T-cell (primary cell): Measurements from ENCODE around the gene NAPEPLD. TPM values are rescaled to one million over a fixed set of nuclear protein-coding genes. Genes with fewer than 3 reads are reported as not detected.
A peak's percentile ranks its signal among the peaks of the same experiment; 100 is the strongest.
"Not testable (repeated sequence)": the region's sequence is repeated elsewhere in the genome, so short reads cannot be mapped to it uniquely, and the experiment has no call there.

Experiments
- ATAC-seq, 4 experiments: fragments of 200-7000 bp in 3 of 4; fragments of 150-1000 bp in 1 of 4; cut with Tn5 transposase; replicated peaks in 1 of 4; 1 replicate in 3 of 4; 2 replicates in 1 of 4; pipeline ENCODE4 v1.10.0; 2021; ENCODE audit warnings: moderate library complexity in 3 of 4, mild to moderate bottlenecking in 2 of 4, moderate number of reproducible peaks in 1 of 4
- CTCF ChIA-PET, 2 donors: fragments of 300-600 bp; sonication (Branson Sonifier 250); formaldehyde crosslinking; loops; one replicate each; lab custom pipeline; 2022; ENCODE audit warnings: antibody characterized with exemption in 2 of 2; lab: Charles Lee
- POLR2A ChIA-PET, 2 donors: fragments of 300-600 bp; sonication (Branson Sonifier 250); formaldehyde crosslinking; loops; one replicate each; lab custom pipeline; 2022; ENCODE audit warnings: antibody characterized with exemption in 2 of 2; lab: Charles Lee
- DNase-seq, 35 experiments: peaks; one replicate each; pipeline versions ENCODE4 v3.0.0 to v3.0.0-alpha.2; 2013 to 2023
- H3K27ac ChIP-seq: one replicate; pipeline ENCODE4 v1.5.1; 2013; ENCODE audit warnings: low read length
- H3K27me3 ChIP-seq, 2 experiments: replicated peaks in 1 of 2; 1 replicate in 1 of 2; 2 replicates in 1 of 2; pipeline versions ENCODE4 v1.6.1 to v1.7.0; 2013; ENCODE audit warnings: low read length in 1 of 2, mixed read lengths in 1 of 2; ENCODE audit not compliant: control insufficient read depth in 2 of 2, insufficient read depth in 2 of 2; ENCODE audit errors: extremely low read depth in 1 of 2
- H3K36me3 ChIP-seq, 2 donors: 1 replicate in 1 of 2; 2 replicates in 1 of 2; pipeline versions ENCODE4 v1.6.1 to v1.7.0; 2013; ENCODE audit warnings: low read length in 1 of 2; ENCODE audit not compliant: control insufficient read depth in 2 of 2, insufficient read depth in 1 of 2; ENCODE audit errors: extremely low read depth in 1 of 2
- H3K4me1 ChIP-seq, 2 experiments: 1 replicate in 1 of 2; 2 replicates in 1 of 2; pipeline versions ENCODE4 v1.6.1 to v1.7.0; 2013; ENCODE audit warnings: low read length in 2 of 2, mixed read lengths in 1 of 2; ENCODE audit not compliant: insufficient read depth in 2 of 2, control insufficient read depth in 1 of 2; ENCODE audit errors: extremely low read depth in 1 of 2
- H3K4me3 ChIP-seq, 2 donors: 1 replicate in 1 of 2; 2 replicates in 1 of 2; pipeline versions ENCODE4 v1.5.1 to v1.7.0; 2013; ENCODE audit warnings: mild to moderate bottlenecking in 2 of 2, low read length in 1 of 2, moderate library complexity in 1 of 2; ENCODE audit not compliant: control insufficient read depth in 1 of 2; ENCODE audit errors: extremely low read depth in 1 of 2
- H3K9me3 ChIP-seq: 2 replicates; pipeline ENCODE4 v1.7.0; 2013
- H3K27ac Mint-ChIP-seq, 2 donors: one replicate each; pipeline ENCODE4 v1.8.0; 2020 to 2021; ENCODE audit warnings: mild to moderate bottlenecking in 2 of 2, mixed read lengths in 2 of 2
- H3K27me3 Mint-ChIP-seq, 2 donors: one replicate each; pipeline ENCODE4 v1.8.0; 2021 to 2022; ENCODE audit warnings: mixed read lengths in 2 of 2
- H3K36me3 Mint-ChIP-seq: one replicate; pipeline ENCODE4 v1.8.0; 2021; ENCODE audit warnings: mixed read lengths
- H3K4me1 Mint-ChIP-seq, 3 donors: one replicate each; pipeline ENCODE4 v1.8.0; 2020 to 2022; ENCODE audit warnings: mixed read lengths in 3 of 3, mild to moderate bottlenecking in 1 of 3
- H3K4me3 Mint-ChIP-seq, 3 donors: one replicate each; pipeline ENCODE4 v1.8.0; 2020 to 2022; ENCODE audit warnings: mild to moderate bottlenecking in 3 of 3, mixed read lengths in 3 of 3, moderate library complexity in 3 of 3
- H3K9me3 Mint-ChIP-seq, 3 donors: one replicate each; pipeline ENCODE4 v1.8.0; 2020 to 2022; ENCODE audit warnings: mixed read lengths in 3 of 3
- WGBS: methylation state at CpG from one replicate; pipeline ENCODE4 v1.1.5; 2013; ENCODE audit warnings: missing lambda C conversion rate; ENCODE audit not compliant: insufficient coverage; 5-methylcytosine and 5-hydroxymethylcytosine counted together
- total RNA-seq, 35 experiments: library from RNA in 6 of 35; stranded (reverse) in 6 of 35; fragments of 120-200 nt in 1 of 35; gene quantifications; one replicate each; pipeline versions ENCODE4 v1.2.1 to v1.2.4 and lab custom pipeline; 2013 to 2026

Gene NAPEPLD
- total RNA-seq, 5 donors from 2014 or later (not counting 1 experiment from before 2014, with no cell fraction given) = 5.4 to 19.1 (median 15.8) TPM

- H3K9me3 Mint-ChIP-seq, H3K36me3 Mint-ChIP-seq, H3K27me3 ChIP-seq, POLR2A ChIA-PET, H3K9me3 ChIP-seq, H3K36me3 ChIP-seq, ATAC-seq, CTCF ChIA-PET, H3K4me3 Mint-ChIP-seq, H3K27ac Mint-ChIP-seq, H3K4me3 ChIP-seq, DNase-seq, H3K27ac ChIP-seq, H3K27me3 Mint-ChIP-seq: not testable (repeated sequence)
- 98% methylated on average over 19 of the region's 23 CpGs for WGBS
- peaks cover 6 to 15% of the 10 kb centered on the region in 2 experiments for H3K4me1 ChIP-seq
- H3K4me1 Mint-ChIP-seq = peaks cover 26 to 31% (median 26%) of the 10 kb centered on the region in 3 donors
Measured at GRCh38 chr7:103152744-103153617, 4.1 kb upstream of the NAPEPLD start.

GRCh38 chr7:103151993-103152676 lies 3.2 kb upstream of the NAPEPLD start:
- CTCF ChIA-PET = interaction anchor here in 1 of 2 donors (0.6 kb wide), 1 partner anchor 16 kb away, joined by 3 read pairs; no protein-coding TSS in a partner anchor

DNA sequence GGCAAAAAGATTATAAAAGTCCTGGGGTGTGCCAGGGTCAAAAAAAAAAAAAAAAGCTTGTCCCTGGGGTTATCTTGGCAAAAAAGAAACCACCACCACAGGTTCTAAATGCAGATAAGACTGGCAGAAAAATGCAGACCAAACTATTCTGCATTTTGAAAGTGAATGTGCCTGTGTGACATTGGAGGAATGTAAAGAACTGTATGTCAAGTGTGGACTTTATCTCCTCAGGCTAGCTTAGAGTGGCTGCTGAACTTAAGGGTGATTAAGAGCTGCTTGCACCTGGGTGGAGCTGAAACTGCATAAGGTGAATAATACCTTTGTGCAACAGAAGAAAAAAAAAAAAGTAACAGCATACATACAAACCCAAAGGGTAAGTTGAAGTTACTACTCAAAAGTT lies 1.3 kb upstream of the NAPEPLD start:
- Mint-ChIP-seq H3K36me3 (peaks cover 4% of the 10 kb centered on the region), H3K27ac (peak overlapping the region in 1 of 2 donors; percentile 64), H3K4me3 (peak overlapping the region; percentile 51 to 98 (median 96)), H3K27me3 (no peaks in the 10 kb centered on the region), H3K9me3 (no peaks in the 10 kb centered on the region), H3K4me1 (peaks cover 30 to 45% (median 39%) of the 10 kb centered on the region in 3 donors)
- ChIA-PET CTCF (interaction anchor here (0.5 to 0.8 kb wide), 3 partner anchors 18 to 88 kb away, joined by 3 read pairs; partner anchors contain the start of genes ARMC10 (in 1 of the 2) and FBXL13 (in 1 of the 2)), POLR2A (interaction anchor here in 1 of 2 donors (0.6 kb wide), 1 partner anchor 10 kb away, joined by 4 read pairs; no protein-coding TSS in a partner anchor)
- Histone ChIP-seq H3K9me3 (no peaks in the 10 kb centered on the region), H3K4me1 (peaks cover 13 to 14% of the 10 kb centered on the region in 2 experiments), H3K36me3 (no peaks in the 10 kb centered on the region), H3K27me3 (peaks cover 0 to 2% of the 10 kb centered on the region in 2 experiments), H3K27ac (no peak overlapping the region), H3K4me3 (no peak overlapping the region)
- DNase-seq (no peak), ATAC-seq (no peak)

More at GRCh38 chr7:103151993-103152676, 3.2 kb upstream of the NAPEPLD start:
- H3K36me3 ChIP-seq, H3K27ac ChIP-seq, DNase-seq, ATAC-seq, H3K9me3 ChIP-seq, H3K9me3 Mint-ChIP-seq, H3K27ac Mint-ChIP-seq, H3K4me3 ChIP-seq, H3K27me3 Mint-ChIP-seq, H3K36me3 Mint-ChIP-seq, H3K4me3 Mint-ChIP-seq, H3K27me3 ChIP-seq, POLR2A ChIA-PET: not testable (repeated sequence)
- peaks cover 33 to 37% (median 34%) of the 10 kb centered on the region in 3 donors for H3K4me1 Mint-ChIP-seq
- whole genome bisulfite sequencing = 96% methylated on average over 5 of the region's 8 CpGs
- H3K4me1 ChIP-seq = peaks cover 11 to 15% of the 10 kb centered on the region in 2 experiments

- Histone ChIP-seq H3K27ac (peak overlapping the region; percentile 77), H3K9me3 (no peaks in the 10 kb centered on the region), H3K4me3 (peak overlapping the region; percentile 94 to 98), H3K27me3 (peaks cover 0 to 2% of the 10 kb centered on the region in 2 experiments), H3K4me1 (peaks cover 13% of the 10 kb centered on the region in 2 experiments), H3K36me3 (no peaks in the 10 kb centered on the region)
- H3K27me3 Mint-ChIP-seq = no peaks in the 10 kb centered on the region
- peak overlapping the region; percentile 88 to 96 for H3K27ac Mint-ChIP-seq
- peak in 1 of 35 experiments; percentile 6 for DNase-seq
- H3K4me1 Mint-ChIP-seq = peaks cover 29 to 48% (median 43%) of the 10 kb centered on the region in 3 donors
- WGBS = 93% methylated on average over 6 of the region's 11 CpGs
- ATAC-seq = peak in 1 of 4 experiments; percentile 21
- H3K9me3 Mint-ChIP-seq = no peaks in the 10 kb centered on the region
- H3K4me3 Mint-ChIP-seq = peak overlapping the region; percentile 96 to 98 (median 98)
- peaks cover 4% of the 10 kb centered on the region for H3K36me3 Mint-ChIP-seq
- CTCF ChIA-PET = interaction anchor here in 1 of 2 donors (0.8 kb wide), 1 partner anchor 75 kb away, joined by 3 read pairs; the partner anchor contains the start of genes ARMC10 and FBXL13
- POLR2A ChIA-PET = interaction anchor here in 1 of 2 donors (0.6 kb wide), 1 partner anchor 9 kb away, joined by 4 read pairs; no protein-coding TSS in a partner anchor
Measured at GRCh38 chr7:103149808-103150180, 895 bp upstream of the NAPEPLD start.

DNA sequence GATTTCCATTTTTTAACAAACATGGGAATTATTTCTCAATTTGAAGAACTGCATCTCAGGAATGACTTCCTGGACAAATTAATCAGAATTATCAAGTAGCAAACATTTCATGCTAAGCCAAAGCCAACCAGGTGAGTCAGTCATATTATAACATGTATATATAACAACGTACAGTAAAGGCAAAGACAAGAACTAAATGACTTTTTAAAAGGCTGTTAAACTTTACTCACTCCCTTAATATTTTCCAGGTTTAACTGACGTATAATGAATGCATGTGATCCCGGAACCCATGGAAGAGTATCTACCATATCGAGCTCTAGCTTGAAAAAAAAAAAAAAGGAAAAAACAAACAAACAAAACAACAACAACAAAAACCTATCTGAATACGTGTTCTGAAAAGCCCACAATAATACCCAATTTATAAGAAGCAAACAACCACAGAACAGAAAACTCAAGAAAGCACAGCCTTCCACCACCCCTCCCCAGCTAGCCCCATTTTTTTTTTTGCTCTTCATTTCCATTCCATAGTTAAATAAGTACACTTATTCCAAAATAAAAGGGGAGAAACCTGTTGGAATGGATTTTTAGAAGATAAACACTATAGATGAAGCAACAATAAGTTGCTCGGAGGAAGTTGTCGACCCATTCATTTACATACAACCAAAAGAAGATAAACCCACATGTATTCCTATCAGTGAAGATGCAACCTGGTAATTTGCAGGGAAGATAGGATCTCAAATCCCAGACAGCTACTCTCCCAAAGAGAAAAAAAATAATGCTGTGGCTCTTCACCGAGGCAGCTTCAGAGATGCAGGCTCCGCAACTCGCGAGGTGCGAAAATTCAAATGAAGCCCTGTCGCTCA lies 537 bp downstream of the NAPEPLD start:
- WGBS = 27% methylated on average over 6 of the region's 13 CpGs
- CTCF ChIA-PET = interaction anchor here (0.7 to 1.4 kb wide), 2 partner anchors 49 to 73 kb away, joined by 3 to 8 read pairs; partner anchors contain the start of genes ARMC10 (in 1 of the 2) and FBXL13 (in 1 of the 2)

More for the DNA sequence above, 537 bp downstream of the NAPEPLD start:
- no peak for ATAC-seq
- peak overlapping the region; percentile 94 to 98 for H3K4me3 ChIP-seq
- H3K9me3 ChIP-seq = no peaks in the 10 kb centered on the region
- H3K4me3 Mint-ChIP-seq = peak overlapping the region; percentile 96 to 98 (median 98)
- peak overlapping the region; percentile 95 to 98 for H3K27ac Mint-ChIP-seq
- H3K36me3 ChIP-seq = peaks cover 0 to 2% of the 10 kb centered on the region in 2 donors
- POLR2A ChIA-PET = interaction anchor here in 1 of 2 donors (0.6 to 0.9 kb wide), 2 partner anchors 11 to 73 kb away, joined by 5 to 7 read pairs; partner anchors contain the start of genes ARMC10 and FBXL13
- H3K27me3 ChIP-seq = peaks cover 0 to 2% of the 10 kb centered on the region in 2 experiments
- peaks cover 31 to 49% (median 46%) of the 10 kb centered on the region in 3 donors for H3K4me1 Mint-ChIP-seq
- H3K27ac ChIP-seq = peak overlapping the region; percentile 70
- peak in 2 of 35 experiments; percentile 31 to 33 for DNase-seq
- peaks cover 13% of the 10 kb centered on the region in 2 experiments for H3K4me1 ChIP-seq
- H3K36me3 Mint-ChIP-seq = peaks cover 5% of the 10 kb centered on the region
- no peaks in the 10 kb centered on the region for H3K27me3 Mint-ChIP-seq
- H3K9me3 Mint-ChIP-seq = no peaks in the 10 kb centered on the region
